ENCODE results near the gene EIF4G3.

Gene EIF4G3

GRCh38 chr1:20760322-20760721, 416.4 kb downstream of the EIF4G3 start:
- no peak for ATAC-seq

More at GRCh38 chr1:20760322-20760721, 416.4 kb downstream of the EIF4G3 start:
- TF ChIP-seq ZNF70 (CRISPR knock-in tag; IDR thresholded peaks at IDR 0.05) (no peak), ZNF565 (CRISPR knock-in tag; conservative IDR thresholded peaks at IDR 0.05; ENCODE audit: low read depth) (no peak), GLIS3 (CRISPR knock-in tag; IDR thresholded peaks at IDR 0.05) (no peak), CSDC2 (CRISPR knock-in tag; IDR thresholded peaks at IDR 0.05) (no peak), ISL1 (CRISPR knock-in tag; IDR thresholded peaks at IDR 0.05) (no peak), TOX (CRISPR knock-in tag; IDR thresholded peaks at IDR 0.05; ENCODE audit: borderline replicate concordance) (no peak), TSHZ2 (CRISPR knock-in tag; IDR thresholded peaks at IDR 0.05) (no peak), ZC3H10 (CRISPR knock-in tag; IDR thresholded peaks at IDR 0.05) (no peak), OSR1 (CRISPR knock-in tag; IDR thresholded peaks at IDR 0.05) (no peak), SNAI2 (CRISPR knock-in tag; IDR thresholded peaks at IDR 0.05) (no peak), TCF4 (CRISPR knock-in tag; IDR thresholded peaks at IDR 0.05; ENCODE audit: borderline replicate concordance) (no peak), BACH2 (CRISPR knock-in tag; IDR thresholded peaks at IDR 0.05; ENCODE audit: borderline replicate concordance) (no peak), ESRRG (CRISPR knock-in tag; IDR thresholded peaks at IDR 0.05) (no peak), ZNF8 (CRISPR knock-in tag; IDR thresholded peaks at IDR 0.05) (no peak), ZFP30 (CRISPR knock-in tag; IDR thresholded peaks at IDR 0.05) (no peak)
- TF ChIP-seq, protein P1, sequence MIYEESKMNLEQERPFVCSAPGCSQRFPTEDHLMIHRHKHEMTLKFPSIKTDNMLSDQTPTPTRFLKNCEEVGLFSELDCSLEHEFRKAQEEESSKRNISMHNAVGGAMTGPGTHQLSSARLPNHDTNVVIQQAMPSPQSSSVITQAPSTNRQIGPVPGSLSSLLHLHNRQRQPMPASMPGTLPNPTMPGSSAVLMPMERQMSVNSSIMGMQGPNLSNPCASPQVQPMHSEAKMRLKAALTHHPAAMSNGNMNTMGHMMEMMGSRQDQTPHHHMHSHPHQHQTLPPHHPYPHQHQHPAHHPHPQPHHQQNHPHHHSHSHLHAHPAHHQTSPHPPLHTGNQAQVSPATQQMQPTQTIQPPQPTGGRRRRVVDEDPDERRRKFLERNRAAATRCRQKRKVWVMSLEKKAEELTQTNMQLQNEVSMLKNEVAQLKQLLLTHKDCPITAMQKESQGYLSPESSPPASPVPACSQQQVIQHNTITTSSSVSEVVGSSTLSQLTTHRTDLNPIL (CRISPR knock-in tag; IDR thresholded peaks at IDR 0.05; ENCODE audit: low read depth): no peak
- TF ChIP-seq, protein P2, sequence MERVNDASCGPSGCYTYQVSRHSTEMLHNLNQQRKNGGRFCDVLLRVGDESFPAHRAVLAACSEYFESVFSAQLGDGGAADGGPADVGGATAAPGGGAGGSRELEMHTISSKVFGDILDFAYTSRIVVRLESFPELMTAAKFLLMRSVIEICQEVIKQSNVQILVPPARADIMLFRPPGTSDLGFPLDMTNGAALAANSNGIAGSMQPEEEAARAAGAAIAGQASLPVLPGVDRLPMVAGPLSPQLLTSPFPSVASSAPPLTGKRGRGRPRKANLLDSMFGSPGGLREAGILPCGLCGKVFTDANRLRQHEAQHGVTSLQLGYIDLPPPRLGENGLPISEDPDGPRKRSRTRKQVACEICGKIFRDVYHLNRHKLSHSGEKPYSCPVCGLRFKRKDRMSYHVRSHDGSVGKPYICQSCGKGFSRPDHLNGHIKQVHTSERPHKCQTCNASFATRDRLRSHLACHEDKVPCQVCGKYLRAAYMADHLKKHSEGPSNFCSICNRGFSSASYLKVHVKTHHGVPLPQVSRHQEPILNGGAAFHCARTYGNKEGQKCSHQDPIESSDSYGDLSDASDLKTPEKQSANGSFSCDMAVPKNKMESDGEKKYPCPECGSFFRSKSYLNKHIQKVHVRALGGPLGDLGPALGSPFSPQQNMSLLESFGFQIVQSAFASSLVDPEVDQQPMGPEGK (CRISPR knock-in tag; IDR thresholded peaks at IDR 0.05; ENCODE audit: borderline replicate concordance): no peak
- TF ChIP-seq, protein P3, sequence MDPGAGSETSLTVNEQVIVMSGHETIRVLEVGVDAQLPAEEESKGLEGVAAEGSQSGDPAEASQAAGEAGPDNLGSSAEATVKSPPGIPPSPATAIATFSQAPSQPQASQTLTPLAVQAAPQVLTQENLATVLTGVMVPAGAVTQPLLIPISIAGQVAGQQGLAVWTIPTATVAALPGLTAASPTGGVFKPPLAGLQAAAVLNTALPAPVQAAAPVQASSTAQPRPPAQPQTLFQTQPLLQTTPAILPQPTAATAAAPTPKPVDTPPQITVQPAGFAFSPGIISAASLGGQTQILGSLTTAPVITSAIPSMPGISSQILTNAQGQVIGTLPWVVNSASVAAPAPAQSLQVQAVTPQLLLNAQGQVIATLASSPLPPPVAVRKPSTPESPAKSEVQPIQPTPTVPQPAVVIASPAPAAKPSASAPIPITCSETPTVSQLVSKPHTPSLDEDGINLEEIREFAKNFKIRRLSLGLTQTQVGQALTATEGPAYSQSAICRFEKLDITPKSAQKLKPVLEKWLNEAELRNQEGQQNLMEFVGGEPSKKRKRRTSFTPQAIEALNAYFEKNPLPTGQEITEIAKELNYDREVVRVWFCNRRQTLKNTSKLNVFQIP (CRISPR knock-in tag; IDR thresholded peaks at IDR 0.05; ENCODE audit: borderline replicate concordance, low read depth): no peak
- TF ChIP-seq, protein P4, sequence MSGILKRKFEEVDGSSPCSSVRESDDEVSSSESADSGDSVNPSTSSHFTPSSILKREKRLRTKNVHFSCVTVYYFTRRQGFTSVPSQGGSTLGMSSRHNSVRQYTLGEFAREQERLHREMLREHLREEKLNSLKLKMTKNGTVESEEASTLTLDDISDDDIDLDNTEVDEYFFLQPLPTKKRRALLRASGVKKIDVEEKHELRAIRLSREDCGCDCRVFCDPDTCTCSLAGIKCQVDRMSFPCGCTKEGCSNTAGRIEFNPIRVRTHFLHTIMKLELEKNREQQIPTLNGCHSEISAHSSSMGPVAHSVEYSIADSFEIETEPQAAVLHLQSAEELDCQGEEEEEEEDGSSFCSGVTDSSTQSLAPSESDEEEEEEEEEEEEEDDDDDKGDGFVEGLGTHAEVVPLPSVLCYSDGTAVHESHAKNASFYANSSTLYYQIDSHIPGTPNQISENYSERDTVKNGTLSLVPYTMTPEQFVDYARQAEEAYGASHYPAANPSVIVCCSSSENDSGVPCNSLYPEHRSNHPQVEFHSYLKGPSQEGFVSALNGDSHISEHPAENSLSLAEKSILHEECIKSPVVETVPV (CRISPR knock-in tag; IDR thresholded peaks at IDR 0.05): no peak
